ENCODE data around the gene ANTKMT.

DNA sequence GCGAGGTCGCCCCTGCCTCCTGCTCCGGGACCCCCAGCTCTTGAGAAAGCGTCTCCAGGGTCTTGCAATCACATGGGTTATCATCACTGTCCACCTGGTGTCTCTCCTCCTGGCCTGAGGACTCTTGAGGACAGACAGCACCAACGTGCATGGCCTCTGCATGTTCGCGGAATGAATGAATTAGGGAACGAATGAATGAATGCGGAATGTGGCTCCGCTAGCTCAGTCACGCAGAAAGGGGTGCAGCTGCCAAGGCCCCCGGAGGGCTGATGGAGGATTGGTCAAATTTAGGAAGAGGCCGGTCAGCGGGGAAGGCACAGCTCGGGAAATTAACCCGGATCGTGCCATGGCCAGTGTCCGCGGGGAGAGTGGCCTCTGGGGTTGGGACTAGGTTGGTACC is 18.6 kb upstream of the ANTKMT start:
- TF ChIP-seq, protein P1, sequence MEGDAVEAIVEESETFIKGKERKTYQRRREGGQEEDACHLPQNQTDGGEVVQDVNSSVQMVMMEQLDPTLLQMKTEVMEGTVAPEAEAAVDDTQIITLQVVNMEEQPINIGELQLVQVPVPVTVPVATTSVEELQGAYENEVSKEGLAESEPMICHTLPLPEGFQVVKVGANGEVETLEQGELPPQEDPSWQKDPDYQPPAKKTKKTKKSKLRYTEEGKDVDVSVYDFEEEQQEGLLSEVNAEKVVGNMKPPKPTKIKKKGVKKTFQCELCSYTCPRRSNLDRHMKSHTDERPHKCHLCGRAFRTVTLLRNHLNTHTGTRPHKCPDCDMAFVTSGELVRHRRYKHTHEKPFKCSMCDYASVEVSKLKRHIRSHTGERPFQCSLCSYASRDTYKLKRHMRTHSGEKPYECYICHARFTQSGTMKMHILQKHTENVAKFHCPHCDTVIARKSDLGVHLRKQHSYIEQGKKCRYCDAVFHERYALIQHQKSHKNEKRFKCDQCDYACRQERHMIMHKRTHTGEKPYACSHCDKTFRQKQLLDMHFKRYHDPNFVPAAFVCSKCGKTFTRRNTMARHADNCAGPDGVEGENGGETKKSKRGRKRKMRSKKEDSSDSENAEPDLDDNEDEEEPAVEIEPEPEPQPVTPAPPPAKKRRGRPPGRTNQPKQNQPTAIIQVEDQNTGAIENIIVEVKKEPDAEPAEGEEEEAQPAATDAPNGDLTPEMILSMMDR (IDR thresholded peaks at IDR 0.05) = no peak
- TF ChIP-seq EZH2 (IDR thresholded peaks at IDR 0.05) = no peak
